GM23248 (cell line): ENCODE measurements around the gene CIAO2A.
"Not testable (repeated sequence)": the region's sequence is repeated elsewhere in the genome, so short reads cannot be mapped to it uniquely, and the experiment has no call there.

ENCODE experiments used
- EZH2 ChIP-seq: fragments of 200-600 bp; sonication (generic); IDR thresholded peaks from 2 replicates; pipeline ENCODE4 v1.6.1; 2018; ENCODE audit warnings: antibody characterized with exemption, mild to moderate bottlenecking; ENCODE audit not compliant: insufficient read depth, poor library complexity, severe bottlenecking
- EZH2phosphoT487 ChIP-seq: fragments of 200-600 bp; sonication (generic); IDR thresholded peaks from 2 replicates; pipeline ENCODE4 v1.6.1; 2018; ENCODE audit warnings: antibody characterized with exemption, moderate library complexity, mild to moderate bottlenecking, low read depth; ENCODE audit not compliant: insufficient read depth

DNA sequence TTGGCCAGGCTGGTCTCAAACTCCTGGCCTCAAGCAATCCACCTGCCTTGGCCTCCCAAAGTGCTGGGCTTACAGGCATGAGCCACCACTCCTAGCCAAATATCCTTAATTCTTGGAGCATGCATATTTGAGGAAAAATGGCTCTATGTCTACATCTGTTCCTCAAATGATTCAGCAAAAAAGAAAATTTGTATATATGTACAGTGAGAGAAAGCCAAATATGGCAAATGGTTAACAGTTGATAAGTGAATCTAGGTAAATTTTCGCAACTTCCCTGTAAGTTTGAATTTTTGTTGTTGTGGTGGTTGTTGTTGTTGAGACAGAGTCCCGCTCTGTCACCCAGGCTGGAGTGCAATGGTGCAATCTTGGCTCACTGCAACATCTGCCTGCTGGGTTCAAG is 34.5 kb downstream of the CIAO2A start:
- TF ChIP-seq EZH2, EZH2phosphoT487: not testable (repeated sequence)
